GM19463 (cell line): ENCODE data around the gene SELE.

Experiments
- ATAC-seq: cut with Tn5 transposase; IDR thresholded peaks from one replicate; pipeline ENCODE4 v1.9.1; 2021; ENCODE audit warnings: mild to moderate bottlenecking, moderate library complexity; ENCODE audit not compliant: unreplicated experiment

SELE gene, protein sequence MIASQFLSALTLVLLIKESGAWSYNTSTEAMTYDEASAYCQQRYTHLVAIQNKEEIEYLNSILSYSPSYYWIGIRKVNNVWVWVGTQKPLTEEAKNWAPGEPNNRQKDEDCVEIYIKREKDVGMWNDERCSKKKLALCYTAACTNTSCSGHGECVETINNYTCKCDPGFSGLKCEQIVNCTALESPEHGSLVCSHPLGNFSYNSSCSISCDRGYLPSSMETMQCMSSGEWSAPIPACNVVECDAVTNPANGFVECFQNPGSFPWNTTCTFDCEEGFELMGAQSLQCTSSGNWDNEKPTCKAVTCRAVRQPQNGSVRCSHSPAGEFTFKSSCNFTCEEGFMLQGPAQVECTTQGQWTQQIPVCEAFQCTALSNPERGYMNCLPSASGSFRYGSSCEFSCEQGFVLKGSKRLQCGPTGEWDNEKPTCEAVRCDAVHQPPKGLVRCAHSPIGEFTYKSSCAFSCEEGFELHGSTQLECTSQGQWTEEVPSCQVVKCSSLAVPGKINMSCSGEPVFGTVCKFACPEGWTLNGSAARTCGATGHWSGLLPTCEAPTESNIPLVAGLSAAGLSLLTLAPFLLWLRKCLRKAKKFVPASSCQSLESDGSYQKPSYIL

GRCh38 chr1:169733924-169734323 lies at the start of gene SELE:
Gene SELE (minus strand): TSS chr1:169734079. CDS start chr1:169733612, 467 bp downstream.
- ATAC-seq: no peak

DNA sequence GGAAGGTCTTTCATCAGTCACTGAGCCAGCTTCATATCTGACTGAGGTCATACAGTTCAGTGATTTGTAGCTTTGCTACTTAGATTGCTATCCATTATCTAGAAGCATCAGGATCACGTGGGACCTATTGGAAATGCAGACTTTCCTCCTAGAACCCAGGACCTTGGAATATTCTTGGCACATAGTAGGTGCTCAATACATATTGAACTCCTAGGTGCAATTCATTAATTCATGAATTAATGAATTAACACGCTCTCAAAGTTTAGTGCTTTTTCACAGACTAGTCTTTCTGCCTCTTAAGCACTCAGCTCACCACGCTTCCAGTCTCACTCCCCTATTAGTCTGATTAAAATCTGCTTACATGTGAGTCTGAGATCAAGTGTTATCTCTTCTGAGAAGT lies 48.7 kb upstream of the SELE start:
- ATAC-seq: no peak

DNA sequence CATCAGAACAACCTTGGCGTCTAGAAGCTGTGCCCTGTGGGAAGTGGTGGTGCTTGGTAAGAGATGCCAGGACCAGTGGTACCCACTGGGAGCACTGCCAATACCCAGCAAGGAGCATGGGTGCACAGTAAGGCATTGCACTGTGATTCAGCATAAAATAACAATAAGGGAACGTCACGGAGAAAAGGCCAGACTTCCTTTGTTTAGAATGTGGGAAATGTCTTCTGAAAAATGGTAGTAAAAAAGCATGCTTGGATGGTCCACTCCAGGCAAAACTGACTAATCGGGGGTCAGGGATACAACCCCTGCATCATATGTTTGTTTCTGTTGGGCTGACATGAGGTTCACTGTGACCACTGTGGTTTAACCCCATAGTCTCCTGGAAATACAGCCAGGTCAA lies 46.1 kb upstream of the SELE start:
- ATAC-seq: no peak

- ATAC-seq: no peak
Observed at GRCh38 chr1:169779150-169779549, 45.3 kb upstream of the SELE start.

DNA sequence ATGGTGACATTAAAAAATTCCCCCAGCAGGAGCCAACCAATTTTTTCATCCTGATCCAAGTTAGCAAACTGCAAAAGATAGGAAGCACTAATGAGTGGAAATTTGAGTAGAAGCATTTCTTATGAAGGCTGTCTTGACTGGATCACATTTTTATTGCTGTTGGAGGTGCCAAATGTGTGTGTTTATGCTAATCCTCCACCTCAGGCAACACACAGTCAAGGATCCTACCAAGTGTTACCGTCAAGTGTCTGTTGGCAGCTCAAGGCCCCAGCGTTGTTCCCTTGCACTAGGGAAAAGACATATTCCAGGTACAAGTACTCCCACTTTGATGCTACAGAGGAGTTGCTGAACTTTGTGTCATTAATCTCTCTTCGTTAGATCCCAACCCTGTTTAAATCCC lies 42.6 kb upstream of the SELE start:
- ATAC-seq: no peak

DNA sequence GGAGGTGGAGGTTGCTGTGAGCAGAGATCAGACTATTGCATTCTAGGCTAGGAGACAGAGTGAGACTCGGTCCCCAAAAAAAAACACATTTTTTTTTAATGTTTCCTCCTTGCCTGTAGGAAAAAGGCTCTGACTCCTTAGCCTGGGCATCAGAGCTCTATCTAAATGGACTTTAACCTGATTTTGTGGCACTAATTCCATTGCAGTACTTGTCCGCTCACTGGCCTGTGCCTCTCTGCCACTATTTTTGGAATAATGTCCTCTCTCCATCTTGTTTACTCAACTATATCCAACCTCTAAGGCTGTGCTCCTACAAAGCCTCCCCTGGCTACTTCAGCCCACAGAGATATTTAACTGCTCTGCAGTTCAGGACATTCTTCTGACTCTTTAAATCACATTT lies 34.3 kb upstream of the SELE start:
- ATAC-seq: no peak

DNA sequence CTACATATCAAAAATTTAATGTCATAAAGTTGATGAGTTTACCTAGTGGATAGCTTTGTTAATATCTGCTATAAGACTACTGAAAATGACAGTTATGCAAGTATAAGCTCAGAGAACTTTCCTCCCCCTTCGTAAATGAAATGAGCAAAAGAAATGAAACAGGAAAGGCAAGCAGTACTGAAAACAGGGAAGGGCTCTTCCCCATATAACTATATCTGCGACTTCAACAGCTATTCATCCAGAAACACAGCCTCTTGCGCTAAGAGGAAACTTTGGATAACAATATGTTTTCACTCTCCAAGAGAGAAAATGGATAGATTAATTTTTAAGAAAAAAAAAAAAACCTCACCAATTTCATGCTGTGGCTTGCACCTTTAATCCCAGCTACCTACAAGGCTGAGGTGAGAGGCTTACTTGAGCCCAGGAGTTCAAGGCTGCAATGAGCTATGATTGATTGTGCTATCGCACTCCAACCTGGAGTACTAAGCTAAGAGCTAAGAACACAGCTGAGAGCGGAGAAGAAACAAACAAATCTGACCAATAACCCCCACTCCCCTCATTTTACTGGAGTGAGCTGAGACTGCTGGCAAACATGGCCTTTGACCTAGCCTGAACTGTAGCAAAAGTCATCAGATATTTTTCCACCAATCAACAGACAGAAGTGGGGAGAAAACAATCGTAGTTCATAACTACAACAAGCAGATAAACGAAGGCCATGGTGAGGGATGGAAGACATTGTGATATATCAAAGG lies 31.9 kb upstream of the SELE start:
- ATAC-seq: no peak

- no peak for ATAC-seq
Observed at GRCh38 chr1:169764919-169765318, 31.0 kb upstream of the SELE start.

- no peak for ATAC-seq
Observed at GRCh38 chr1:169762699-169763098, 28.8 kb upstream of the SELE start.

- ATAC-seq: no peak
Observed at GRCh38 chr1:169759038-169759437, 25.2 kb upstream of the SELE start.

DNA sequence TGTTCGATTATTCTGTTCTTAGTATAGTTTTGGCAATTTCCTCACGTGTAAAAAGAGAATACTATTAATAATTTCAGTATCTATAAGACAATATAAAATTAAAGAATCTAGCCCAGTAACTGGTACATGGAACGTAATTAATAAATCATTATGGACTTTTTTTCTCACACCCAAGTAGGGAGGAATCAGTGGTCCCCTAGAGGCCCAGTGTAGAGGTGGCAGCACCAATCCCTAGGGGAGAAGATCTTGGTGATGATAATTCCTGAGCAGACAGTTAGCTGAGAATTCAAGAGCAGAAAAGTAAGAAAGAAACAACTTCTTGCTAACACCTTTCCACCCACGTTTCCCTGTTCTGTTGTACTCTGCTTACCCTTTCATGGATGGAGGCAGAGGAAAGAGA lies 19.7 kb upstream of the SELE start:
- no peak for ATAC-seq

GRCh38 chr1:169750041-169750440 lies 16.2 kb upstream of the SELE start:
- ATAC-seq: no peak

DNA sequence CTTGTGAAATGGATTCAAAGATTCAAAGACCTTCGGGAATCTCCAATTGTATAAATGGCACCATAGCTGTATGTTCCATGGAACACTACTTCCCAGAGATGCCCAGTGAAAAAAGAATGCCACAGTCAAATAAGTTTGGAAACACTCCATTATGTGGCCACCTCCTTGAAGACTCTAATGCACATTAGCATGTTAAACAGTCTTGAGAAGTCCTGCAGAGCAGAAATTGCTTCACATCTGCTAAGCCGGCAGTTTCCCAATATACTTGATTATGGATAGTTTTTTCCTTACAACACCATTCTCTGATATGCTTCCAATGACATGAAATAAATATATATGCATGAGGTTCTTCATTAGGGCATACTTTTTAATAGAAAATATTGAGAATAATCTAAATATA lies 12.7 kb upstream of the SELE start:
- no peak for ATAC-seq

GRCh38 chr1:169745015-169745861 lies 11.4 kb upstream of the SELE start:
- ATAC-seq: no peak

DNA sequence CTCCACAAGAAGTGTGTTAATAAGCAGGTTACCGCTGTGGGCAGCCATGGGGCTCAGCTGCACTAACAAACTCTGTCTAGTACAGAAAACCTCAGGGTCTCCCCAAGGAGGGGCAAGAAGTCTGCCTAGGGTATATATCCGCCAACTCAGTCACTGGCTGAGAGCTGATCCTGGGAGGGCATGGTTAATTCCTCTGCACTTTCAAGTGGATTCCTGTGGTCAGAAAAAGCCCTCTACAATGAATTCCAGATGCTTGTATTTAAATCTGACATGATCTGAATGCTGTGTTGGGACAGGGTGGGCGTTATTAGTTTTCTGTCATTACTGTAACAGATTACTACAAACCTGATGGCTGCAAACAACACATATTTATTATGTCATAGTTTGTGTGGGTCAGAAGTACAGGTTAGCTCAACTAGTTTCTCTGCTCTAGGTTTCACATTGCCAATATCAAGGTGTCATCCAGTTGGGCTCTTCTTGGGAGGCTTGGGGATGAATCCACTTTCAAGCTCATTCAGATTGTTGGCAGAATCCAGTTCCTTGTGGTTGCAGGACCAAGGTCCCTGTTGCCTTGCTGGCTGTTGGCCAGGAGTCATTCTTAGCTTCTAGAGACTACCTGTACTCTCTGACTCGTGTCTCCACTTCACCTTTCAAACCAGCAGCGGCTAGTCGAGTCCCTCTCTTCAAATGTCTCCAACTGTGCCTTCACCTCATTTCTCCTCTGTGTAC lies 8.0 kb upstream of the SELE start:
- no peak for ATAC-seq

GRCh38 chr1:169739980-169740379 lies 6.1 kb upstream of the SELE start:
- no peak for ATAC-seq

- ATAC-seq: no peak
Observed at GRCh38 chr1:169731446-169731845, 2.4 kb downstream of the SELE start.

DNA sequence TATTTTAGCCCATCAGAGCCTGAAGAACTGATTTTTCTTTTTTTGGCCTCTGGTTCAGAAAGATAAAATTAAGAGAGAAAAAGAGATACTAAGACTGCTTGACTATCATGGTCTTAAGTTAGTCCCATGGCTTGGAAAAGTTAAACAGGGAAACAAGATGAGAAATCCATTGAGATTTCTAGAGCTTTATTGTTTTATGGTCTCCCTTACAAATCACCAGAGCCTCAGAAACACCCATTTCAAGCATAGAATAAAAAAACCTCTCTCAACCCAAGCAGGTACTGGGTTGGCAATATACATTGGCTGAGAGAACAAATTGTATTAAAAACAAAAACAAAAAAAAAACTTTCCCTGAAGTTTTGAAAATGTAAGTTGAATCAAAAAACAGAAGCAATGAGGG lies 3.9 kb downstream of the SELE start:
- no peak for ATAC-seq

GRCh38 chr1:169727307-169727706 lies 6.6 kb downstream of the SELE start:
- no peak for ATAC-seq

DNA sequence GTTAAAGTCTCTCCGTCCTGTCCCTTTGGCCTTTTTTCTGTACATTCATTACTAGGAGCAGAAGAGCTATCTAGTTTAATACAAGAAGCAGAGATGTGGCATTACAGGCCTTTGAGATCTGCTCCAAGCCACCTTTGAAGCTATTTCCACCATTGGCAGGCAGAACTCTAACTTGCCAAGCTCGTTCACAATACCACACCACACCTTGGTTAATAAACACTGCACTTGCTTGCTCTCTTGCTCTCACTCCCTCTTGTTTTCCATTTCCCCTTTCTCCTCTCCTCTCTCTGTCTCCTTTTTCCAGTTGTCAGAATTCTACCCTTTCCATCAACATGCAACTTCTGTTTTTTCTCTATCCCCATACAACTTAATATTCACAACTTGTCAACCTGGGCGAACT lies 7.0 kb downstream of the SELE start:
- no peak for ATAC-seq
